CD8-positive, alpha-beta memory T cell (primary cell): ENCODE results near the gene CDK19. TPM values are rescaled to one million over a fixed set of nuclear protein-coding genes. Genes with fewer than 3 reads are reported as not detected.

ENCODE experiments used
- CTCF ChIA-PET: fragments of 350-600 bp; sonication (Branson Sonifier 250); formaldehyde crosslinking; loops from one replicate; lab custom pipeline; 2021; ENCODE audit warnings: antibody characterized with exemption; lab: Charles Lee
- POLR2A ChIA-PET: fragments of 350-600 bp; sonication (Branson Sonifier 250); formaldehyde crosslinking; loops from one replicate; lab custom pipeline; 2021; ENCODE audit warnings: antibody characterized with exemption; lab: Charles Lee
- DNase-seq, 5 donors: peaks; one replicate each; pipeline versions ENCODE4 v3.0.0 to v3.0.0-alpha.2; 2020 to 2022; ENCODE audit warnings: mixed read lengths in 1 of 5
- H3K27ac ChIP-seq: one replicate; pipeline ENCODE4 v1.7.0; 2013; ENCODE audit warnings: low read depth, mild to moderate bottlenecking, low read length, moderate library complexity
- H3K27me3 ChIP-seq: 2 replicates; pipeline ENCODE4 v1.7.0; 2013; ENCODE audit warnings: low read length, mild to moderate bottlenecking; ENCODE audit not compliant: insufficient read depth, poor library complexity, severe bottlenecking
- H3K36me3 ChIP-seq: 2 replicates; pipeline ENCODE4 v1.7.0; 2013; ENCODE audit warnings: mild to moderate bottlenecking, low read length, moderate library complexity; ENCODE audit not compliant: insufficient read depth
- H3K4me1 ChIP-seq: 2 replicates; pipeline ENCODE4 v1.7.0; 2013; ENCODE audit warnings: mild to moderate bottlenecking, low read length, moderate library complexity; ENCODE audit not compliant: insufficient read depth
- H3K4me3 ChIP-seq: 2 replicates; pipeline ENCODE4 v1.7.0; 2013; ENCODE audit warnings: mild to moderate bottlenecking, low read length
- H3K9me3 ChIP-seq: 2 replicates; pipeline ENCODE4 v1.7.0; 2013; ENCODE audit warnings: mild to moderate bottlenecking, low read length
- H3K27ac Mint-ChIP-seq, 8 donors: one replicate each; pipeline ENCODE4 v1.8.0; 2020 to 2021; ENCODE audit warnings: mixed read lengths in 8 of 8, mild to moderate bottlenecking in 6 of 8, inconsistent platforms in 3 of 8, moderate library complexity in 3 of 8
- H3K27me3 Mint-ChIP-seq, 2 donors: one replicate each; pipeline ENCODE4 v1.8.0; 2020 to 2021; ENCODE audit warnings: mixed read lengths in 2 of 2, mild to moderate bottlenecking in 1 of 2, moderate library complexity in 1 of 2
- H3K36me3 Mint-ChIP-seq, 3 donors: one replicate each; pipeline ENCODE4 v1.8.0; 2020 to 2021; ENCODE audit warnings: mixed read lengths in 3 of 3, inconsistent platforms in 1 of 3, mild to moderate bottlenecking in 1 of 3
- H3K4me1 Mint-ChIP-seq, 3 donors: one replicate each; pipeline ENCODE4 v1.8.0; 2020 to 2021; ENCODE audit warnings: mixed read lengths in 3 of 3, inconsistent platforms in 1 of 3, mild to moderate bottlenecking in 1 of 3
- H3K4me3 Mint-ChIP-seq, 7 donors: one replicate each; pipeline ENCODE4 v1.8.0; 2020 to 2021; ENCODE audit warnings: mixed read lengths in 7 of 7, mild to moderate bottlenecking in 6 of 7, moderate library complexity in 4 of 7, inconsistent platforms in 2 of 7
- H3K9me3 Mint-ChIP-seq, 5 donors: one replicate each; pipeline ENCODE4 v1.8.0; 2020 to 2022; ENCODE audit warnings: mixed read lengths in 5 of 5, mild to moderate bottlenecking in 3 of 5, moderate library complexity in 2 of 5, inconsistent platforms in 1 of 5
- polyA plus RNA-seq: library from polyadenylated mRNA; unstranded; fragments of 300-500 nt; fragmentation: Illumina TruSeq; gene quantifications from one replicate; pipeline ENCODE4 v1.2.3, GENCODE V29; 2021
- total RNA-seq, 2 experiments: library from RNA; stranded (reverse); gene quantifications; one replicate each; pipeline ENCODE4 v1.2.3, GENCODE V29; 2021

CDK19 gene
- total and polyA plus RNA-seq, 3 experiments from 2014 or later = 2.1 to 9.1 (median 8.4) TPM

DNA sequence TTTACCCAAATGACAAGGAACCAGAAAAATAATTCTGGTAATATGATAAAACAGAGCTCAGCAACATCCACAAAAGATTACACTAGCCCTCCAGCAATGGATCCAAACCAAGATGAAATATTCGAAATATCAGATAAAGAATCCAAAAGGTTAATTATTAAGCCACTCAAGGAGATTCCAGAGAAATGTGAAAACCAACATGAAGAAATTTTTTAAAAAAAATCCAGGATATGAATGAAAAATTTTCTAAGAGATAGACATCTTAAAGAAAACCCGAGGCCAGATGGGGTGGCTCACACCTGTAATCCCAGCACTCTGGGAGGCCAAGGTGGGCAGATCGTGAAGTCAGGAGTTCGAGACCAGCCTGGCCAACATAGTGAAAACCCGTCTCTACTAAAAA lies 124.4 kb downstream of the CDK19 start:
- no peak overlapping the region for H3K27ac Mint-ChIP-seq
- Histone ChIP-seq H3K27ac (no peak overlapping the region), H3K36me3 (no peaks in the 10 kb centered on the region), H3K4me3 (no peak overlapping the region), H3K4me1 (peaks cover 22% of the 10 kb centered on the region), H3K9me3 (no peaks in the 10 kb centered on the region), H3K27me3 (no peaks in the 10 kb centered on the region)
- DNase-seq = no peak
- ChIA-PET CTCF (interaction anchor here (0.8 to 1.1 kb wide), 2 partner anchors 9 to 124 kb away, joined by 3 read pairs; partner anchors contain the start of gene CDK19), POLR2A (no interaction called here)
- H3K36me3 Mint-ChIP-seq = peaks cover 4 to 12% (median 4%) of the 10 kb centered on the region in 3 donors
- no peak overlapping the region for H3K4me3 Mint-ChIP-seq
- H3K4me1 Mint-ChIP-seq = peaks cover 37 to 45% (median 38%) of the 10 kb centered on the region in 3 donors
- no peaks in the 10 kb centered on the region for H3K27me3 Mint-ChIP-seq
- no peaks in the 10 kb centered on the region for H3K9me3 Mint-ChIP-seq

DNA sequence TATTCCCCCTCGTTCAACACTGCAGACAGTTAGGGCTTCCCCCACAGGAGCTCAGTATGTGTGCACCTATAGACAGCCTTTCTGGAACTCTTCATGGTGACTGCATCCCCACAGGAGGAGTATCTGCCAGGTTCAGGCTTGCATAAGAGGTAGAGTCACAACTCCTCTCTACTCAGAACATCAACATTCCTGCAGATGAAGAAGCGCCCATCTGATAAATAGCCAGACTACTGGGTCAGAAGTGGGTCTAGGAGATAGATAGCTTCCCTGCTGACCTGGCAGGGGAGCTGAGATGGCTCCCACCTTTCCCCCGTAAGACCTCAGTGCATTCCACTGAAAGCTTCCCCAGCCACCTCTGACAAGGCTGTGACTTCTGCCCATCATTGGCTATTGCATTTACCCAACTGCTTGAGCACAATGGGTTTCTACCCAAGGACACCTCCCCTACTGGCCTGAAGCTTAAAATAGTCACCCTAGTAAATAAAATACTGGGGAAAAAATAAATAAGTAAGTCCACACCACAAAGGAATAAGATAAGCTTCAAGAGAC lies 125.1 kb downstream of the CDK19 start:
- Histone ChIP-seq H3K36me3 (no peaks in the 10 kb centered on the region), H3K4me3 (no peak overlapping the region), H3K27me3 (no peaks in the 10 kb centered on the region), H3K4me1 (peaks cover 22% of the 10 kb centered on the region), H3K9me3 (no peaks in the 10 kb centered on the region), H3K27ac (no peak overlapping the region)
- H3K36me3 Mint-ChIP-seq = peaks cover 4 to 11% (median 4%) of the 10 kb centered on the region in 3 donors
- H3K27me3 Mint-ChIP-seq = no peaks in the 10 kb centered on the region
- H3K4me3 Mint-ChIP-seq = no peak overlapping the region
- no peaks in the 10 kb centered on the region for H3K9me3 Mint-ChIP-seq
- no peak for DNase-seq
- POLR2A ChIA-PET = interaction anchor here (3.4 kb wide), 1 partner anchor 185 kb away, joined by 22 read pairs; the partner anchor contains the start of gene AMD1
- CTCF ChIA-PET = interaction anchor here (0.8 to 2.1 kb wide), 2 partner anchors 11 to 125 kb away, joined by 3 to 7 read pairs; partner anchors contain the start of gene CDK19
- H3K4me1 Mint-ChIP-seq = peaks cover 38 to 44% (median 38%) of the 10 kb centered on the region in 3 donors
- H3K27ac Mint-ChIP-seq = peak overlapping the region in 3 of 8 donors; percentile 4 to 82 (median 61)

DNA sequence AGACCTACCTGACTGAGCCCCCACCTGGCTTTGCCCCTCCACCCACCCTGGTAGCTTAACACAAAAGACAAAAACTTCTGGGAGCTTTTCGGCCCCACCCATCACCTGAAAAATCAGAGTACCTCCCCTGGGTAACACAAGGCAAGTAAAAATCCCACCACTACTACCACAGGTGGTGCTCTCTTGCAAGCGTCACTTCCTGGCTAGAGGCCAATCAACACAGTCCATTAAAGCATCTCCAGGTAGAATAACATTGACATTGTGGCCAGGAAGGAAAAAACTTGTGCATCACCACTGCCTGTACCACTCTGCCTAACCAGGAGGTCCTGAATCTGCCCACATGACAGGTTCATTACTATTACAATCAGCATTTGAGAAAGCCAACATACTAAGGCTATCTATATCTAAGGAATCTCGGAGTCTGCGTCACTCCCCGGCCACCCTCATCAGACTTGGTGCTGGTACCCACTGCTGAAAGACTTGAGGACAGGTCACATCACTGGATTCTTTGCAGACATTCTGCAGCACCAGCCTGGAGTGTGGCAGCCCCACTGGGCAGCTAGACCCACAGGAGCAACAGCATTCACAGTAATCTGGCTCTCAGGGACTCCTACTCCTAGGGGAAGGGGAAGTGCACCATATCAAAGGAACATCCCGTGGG lies 125.9 kb downstream of the CDK19 start:
- ChIA-PET CTCF (interaction anchor here (2.1 kb wide), 1 partner anchor 10 kb away, joined by 7 read pairs; no protein-coding TSS in a partner anchor), POLR2A (interaction anchor here (3.4 kb wide), 1 partner anchor 186 kb away, joined by 22 read pairs; the partner anchor contains the start of gene AMD1)
- Mint-ChIP-seq H3K27me3 (no peaks in the 10 kb centered on the region), H3K27ac (peak overlapping the region; percentile 2 to 91 (median 82)), H3K9me3 (no peaks in the 10 kb centered on the region), H3K4me1 (peaks cover 38 to 44% (median 38%) of the 10 kb centered on the region in 3 donors), H3K4me3 (peak overlapping the region in 6 of 7 donors; percentile 6 to 78 (median 44)), H3K36me3 (peaks cover 4 to 7% (median 5%) of the 10 kb centered on the region in 3 donors)
- H3K36me3 ChIP-seq = no peaks in the 10 kb centered on the region
- peaks cover 22% of the 10 kb centered on the region for H3K4me1 ChIP-seq
- no peaks in the 10 kb centered on the region for H3K9me3 ChIP-seq
- H3K4me3 ChIP-seq = no peak overlapping the region
- H3K27ac ChIP-seq = no peak overlapping the region
- DNase-seq = peak in 4 of 5 donors; percentile 7 to 60 (median 42)
- no peaks in the 10 kb centered on the region for H3K27me3 ChIP-seq

DNA sequence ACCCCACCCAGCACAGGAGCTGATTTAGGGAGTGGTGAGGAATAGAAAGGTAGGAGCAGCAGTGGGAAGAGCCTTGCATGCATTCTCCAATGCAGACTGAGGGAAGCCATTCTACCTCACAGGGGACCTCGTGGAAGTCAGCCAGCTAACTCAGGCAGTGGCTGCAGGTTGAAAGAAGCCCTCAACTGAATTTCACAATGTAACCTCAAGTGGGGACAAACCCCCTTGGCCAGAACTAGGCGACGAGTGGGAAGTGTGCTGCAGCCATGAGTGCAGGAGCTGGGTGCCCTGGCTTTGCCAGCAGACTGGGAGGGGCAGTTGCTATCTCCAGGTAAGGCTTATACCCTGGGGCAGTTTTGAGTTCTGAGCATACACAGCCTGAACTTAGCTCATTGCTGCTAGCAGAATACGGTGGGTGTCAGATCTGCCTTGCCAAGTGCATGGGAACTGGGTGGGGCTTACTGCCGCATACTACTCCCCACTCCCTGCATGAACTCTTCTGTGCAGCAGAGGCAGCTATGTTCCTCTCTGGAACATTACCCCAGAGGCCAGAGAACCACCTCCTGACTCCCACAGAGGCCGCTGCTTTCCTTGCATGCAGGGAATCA lies 126.5 kb downstream of the CDK19 start:
- Histone ChIP-seq H3K4me1 (peaks cover 22% of the 10 kb centered on the region), H3K27ac (no peak overlapping the region), H3K36me3 (no peaks in the 10 kb centered on the region), H3K4me3 (no peak overlapping the region), H3K27me3 (no peaks in the 10 kb centered on the region), H3K9me3 (no peaks in the 10 kb centered on the region)
- ChIA-PET POLR2A (interaction anchor here (1.9 to 3.4 kb wide), 2 partner anchors 127 to 187 kb away, joined by 7 to 22 read pairs; partner anchors contain the start of genes AMD1 and CDK19), CTCF (interaction anchor here (2.1 kb wide), 1 partner anchor 10 kb away, joined by 7 read pairs; no protein-coding TSS in a partner anchor)
- Mint-ChIP-seq H3K27ac (peak overlapping the region; percentile 2 to 91 (median 84)), H3K36me3 (peaks cover under 1 to 6% (median 4%) of the 10 kb centered on the region in 3 donors), H3K4me3 (peak overlapping the region in 5 of 7 donors; percentile 33 to 78 (median 57)), H3K4me1 (peaks cover 38 to 44% (median 38%) of the 10 kb centered on the region in 3 donors), H3K27me3 (no peaks in the 10 kb centered on the region), H3K9me3 (no peaks in the 10 kb centered on the region)
- no peak for DNase-seq

- Mint-ChIP-seq H3K27ac (peak overlapping the region; percentile 34 to 84 (median 72)), H3K4me3 (peak overlapping the region in 5 of 7 donors; percentile 45 to 62 (median 57)), H3K4me1 (peaks cover 41 to 48% (median 41%) of the 10 kb centered on the region in 3 donors), H3K9me3 (no peaks in the 10 kb centered on the region), H3K27me3 (no peaks in the 10 kb centered on the region), H3K36me3 (peaks cover 0 to 3% (median 2%) of the 10 kb centered on the region in 3 donors)
- POLR2A ChIA-PET = interaction anchor here (1.9 to 3.4 kb wide), 2 partner anchors 128 to 188 kb away, joined by 7 to 22 read pairs; partner anchors contain the start of genes AMD1 and CDK19
- Histone ChIP-seq H3K9me3 (no peaks in the 10 kb centered on the region), H3K27me3 (no peaks in the 10 kb centered on the region), H3K4me1 (peaks cover 25% of the 10 kb centered on the region), H3K36me3 (no peaks in the 10 kb centered on the region), H3K4me3 (no peak overlapping the region), H3K27ac (no peak overlapping the region)
- CTCF ChIA-PET = interaction anchor here (0.8 to 1.4 kb wide), 4 partner anchors 149 to 192 kb away, joined by 3 to 5 read pairs (median 4); partner anchors contain the start of gene AMD1
- no peak for DNase-seq
These were observed 127.9 kb downstream of the CDK19 start for GRCh38 chr6:110687326-110687725.

DNA sequence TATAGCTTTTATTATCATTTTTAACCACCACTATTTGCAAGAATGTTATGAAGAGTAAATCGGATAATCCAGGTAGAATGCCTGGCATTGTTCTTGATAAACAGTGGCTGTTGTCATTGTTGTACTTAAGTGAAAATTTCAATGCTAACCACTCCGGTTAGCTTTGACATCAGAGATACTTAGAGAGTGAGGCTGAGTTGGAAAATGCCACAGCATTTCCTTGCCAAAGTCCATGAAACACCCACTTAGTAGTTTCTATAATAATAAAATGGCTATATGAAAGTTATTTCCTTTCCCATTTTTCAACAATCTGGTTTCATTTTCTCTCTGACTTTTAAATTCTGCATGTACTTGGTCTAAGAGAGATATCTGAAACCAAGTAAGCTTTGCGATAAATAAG lies 132.0 kb downstream of the CDK19 start:
- ChIA-PET POLR2A (interaction anchor here (1.9 kb wide), 1 partner anchor 132 kb away, joined by 12 read pairs; the partner anchor contains the start of gene CDK19), CTCF (interaction anchor here (1.3 to 4.4 kb wide), 13 partner anchors 12 to 315 kb away, joined by 3 to 41 read pairs (median 9); partner anchors contain the start of genes GTF3C6 and RPF2)
- Histone ChIP-seq H3K9me3 (no peaks in the 10 kb centered on the region), H3K36me3 (no peaks in the 10 kb centered on the region), H3K4me1 (peaks cover 18% of the 10 kb centered on the region), H3K27me3 (no peaks in the 10 kb centered on the region), H3K27ac (no peak overlapping the region), H3K4me3 (no peak overlapping the region)
- Mint-ChIP-seq H3K4me1 (peaks cover 27 to 28% (median 27%) of the 10 kb centered on the region in 3 donors), H3K27me3 (no peaks in the 10 kb centered on the region), H3K4me3 (no peak overlapping the region), H3K36me3 (peaks cover 0 to 2% (median 2%) of the 10 kb centered on the region in 3 donors), H3K9me3 (no peaks in the 10 kb centered on the region), H3K27ac (peak overlapping the region in 1 of 8 donors; percentile 54)
- DNase-seq = no peak

- Histone ChIP-seq H3K4me3 (no peak overlapping the region), H3K27ac (no peak overlapping the region), H3K36me3 (no peaks in the 10 kb centered on the region), H3K4me1 (peaks cover 12% of the 10 kb centered on the region), H3K9me3 (no peaks in the 10 kb centered on the region), H3K27me3 (no peaks in the 10 kb centered on the region)
- ChIA-PET CTCF (interaction anchor here (0.6 to 4.4 kb wide), 28 partner anchors 9 to 321 kb away, joined by 3 to 41 read pairs (median 5); partner anchors contain the start of genes AMD1, CDK19, GTF3C6 and RPF2), POLR2A (interaction anchor here (1.2 to 1.9 kb wide), 4 partner anchors 133 to 276 kb away, joined by 5 to 18 read pairs (median 9); partner anchors contain the start of genes AMD1, CDK19 and GTF3C6)
- Mint-ChIP-seq H3K27me3 (no peaks in the 10 kb centered on the region), H3K27ac (peak overlapping the region in 7 of 8 donors; percentile 12 to 77 (median 58)), H3K4me1 (peaks cover 19 to 21% (median 21%) of the 10 kb centered on the region in 3 donors), H3K4me3 (no peak overlapping the region), H3K36me3 (peaks cover 0 to 4% (median 2%) of the 10 kb centered on the region in 3 donors), H3K9me3 (no peaks in the 10 kb centered on the region)
- peak; percentile 17 to 74 (median 70) for DNase-seq
These were observed 132.8 kb downstream of the CDK19 start for GRCh38 chr6:110682460-110682853.
